NOMO-1 treated with DMSO at 0.1 percent for 48 hours (cell line): Measurements from ENCODE around the gene ATRNL1.
"Not testable (repeated sequence)": the region's sequence is repeated elsewhere in the genome, so short reads cannot be mapped to it uniquely, and the experiment has no call there.

Experiments
- DNase-seq: peaks from one replicate; lab custom pipeline; 2025; ENCODE audit not compliant: unreplicated experiment; lab: John Stamatoyannopoulos, UW

ATRNL1 gene

GRCh38 chr10:115084277-115084850 lies 8.8 kb upstream of the ATRNL1 start:
- no peak for DNase-seq

GRCh38 chr10:115091161-115091560 lies 2.0 kb upstream of the ATRNL1 start:
- no peak for DNase-seq

- DNase-seq, result no peak
These were observed 959 bp upstream of the ATRNL1 start for GRCh38 chr10:115092258-115092554.

GRCh38 chr10:115092555-115093285 lies 445 bp upstream of the ATRNL1 start:
- peak; percentile 3 for DNase-seq

GRCh38 chr10:115093776-115094408 lies 727 bp downstream of the ATRNL1 start:
- DNase-seq, result no peak

GRCh38 chr10:115094416-115095140 lies 1.4 kb downstream of the ATRNL1 start:
- DNase-seq, result no peak

- no peak for DNase-seq
These were observed 2.6 kb downstream of the ATRNL1 start for GRCh38 chr10:115095758-115096157.

- DNase-seq, result no peak
These were observed 10.5 kb downstream of the ATRNL1 start for GRCh38 chr10:115103700-115104099.

- not testable (repeated sequence) for DNase-seq
These were observed 12.2 kb downstream of the ATRNL1 start for GRCh38 chr10:115105411-115105810.

GRCh38 chr10:115107830-115108229 lies 14.7 kb downstream of the ATRNL1 start:
- DNase-seq, result no peak

GRCh38 chr10:115117301-115117700 lies 24.1 kb downstream of the ATRNL1 start:
- no peak for DNase-seq

- DNase-seq, result no peak
These were observed 25.2 kb downstream of the ATRNL1 start for GRCh38 chr10:115118346-115118745.

- DNase-seq, result no peak
These were observed 32.3 kb downstream of the ATRNL1 start for GRCh38 chr10:115125505-115125904.

GRCh38 chr10:115129752-115130151 lies 36.6 kb downstream of the ATRNL1 start:
- peak; percentile 28 for DNase-seq

- no peak for DNase-seq
These were observed 43.5 kb downstream of the ATRNL1 start for GRCh38 chr10:115136616-115137015.

- no peak for DNase-seq
These were observed 48.1 kb downstream of the ATRNL1 start for GRCh38 chr10:115141254-115141653.

- DNase-seq, result no peak
These were observed 64.2 kb downstream of the ATRNL1 start for GRCh38 chr10:115157357-115157756.

- DNase-seq, result no peak
These were observed 70.0 kb downstream of the ATRNL1 start for GRCh38 chr10:115163129-115163528.

- peak; percentile 22 for DNase-seq
These were observed 71.1 kb downstream of the ATRNL1 start for GRCh38 chr10:115164220-115164619.

GRCh38 chr10:115167751-115168150 lies 74.6 kb downstream of the ATRNL1 start:
- peak; percentile 67 for DNase-seq

GRCh38 chr10:115171392-115171960 lies 78.3 kb downstream of the ATRNL1 start:
- peak; percentile 2 for DNase-seq
